WTC11 (cell line): ENCODE results near the gene TNKS2. TPM values are rescaled to one million over a fixed set of nuclear protein-coding genes. Genes with fewer than 3 reads are reported as not detected.

Source experiments
- ATAC-seq: fragments of 200-7000 bp; cut with Tn5 transposase; 2 replicates; pipeline ENCODE4 v1.10.0; 2021; ENCODE audit warnings: mild to moderate bottlenecking, moderate library complexity
- CTCF ChIA-PET: fragments of 300-600 bp; sonication (Branson Sonifier 250); formaldehyde crosslinking; loops from one replicate; lab custom pipeline; 2021; ENCODE audit warnings: antibody characterized with exemption; lab: Charles Lee
- POLR2A ChIA-PET: fragments of 350-600 bp; sonication (Branson Sonifier 250); formaldehyde crosslinking; loops from one replicate; lab custom pipeline; 2021; ENCODE audit warnings: antibody characterized with exemption; lab: Charles Lee
- DNase-seq: peaks from one replicate; pipeline ENCODE4 v3.0.0; 2021; ENCODE audit warnings: low spot score
- H3K27ac Mint-ChIP-seq: 2 replicates; pipeline ENCODE4 v1.8.0; 2021; ENCODE audit warnings: mixed read lengths
- H3K27me3 Mint-ChIP-seq: 2 replicates; pipeline ENCODE4 v1.8.0; 2021; ENCODE audit warnings: low read depth, mild to moderate bottlenecking, moderate library complexity, mixed read lengths
- H3K36me3 Mint-ChIP-seq: 2 replicates; pipeline ENCODE4 v1.8.0; 2021; ENCODE audit warnings: mixed read lengths
- H3K4me1 Mint-ChIP-seq: 2 replicates; pipeline ENCODE4 v1.8.0; 2022; ENCODE audit warnings: mixed read lengths
- H3K4me3 Mint-ChIP-seq: 2 replicates; pipeline ENCODE4 v1.8.0; 2021; ENCODE audit warnings: mild to moderate bottlenecking, moderate library complexity, mixed read lengths
- H3K9me3 Mint-ChIP-seq: 2 replicates; pipeline ENCODE4 v1.8.0; 2021; ENCODE audit warnings: mixed read lengths
- ATF2 ChIP-seq: sonication (generic); formaldehyde crosslinking; IDR thresholded peaks from 2 replicates; pipeline ENCODE4 v1.8.1; 2022; ENCODE audit warnings: low read depth, missing genetic modification reagents, borderline replicate concordance
- CDX4 ChIP-seq: fragments of 250-450 bp; sonication (Bioruptor Pico); IDR thresholded peaks from 2 replicates; pipeline ENCODE4 v1.9.0; 2021; ENCODE audit warnings: moderate library complexity, mild to moderate bottlenecking, inconsistent platforms, borderline replicate concordance
- CREM ChIP-seq: sonication (generic); formaldehyde crosslinking; IDR thresholded peaks from 2 replicates; pipeline ENCODE4 v1.8.1; 2022; ENCODE audit warnings: mild to moderate bottlenecking, missing genetic modification reagents, moderate library complexity
- EMX1 ChIP-seq: fragments of 250-450 bp; sonication (Bioruptor Pico); IDR thresholded peaks from 2 replicates; pipeline ENCODE4 v1.8.0; 2021; ENCODE audit warnings: mild to moderate bottlenecking
- ERG ChIP-seq: fragments of 250-450 bp; sonication (Bioruptor Pico); IDR thresholded peaks from 2 replicates; pipeline ENCODE4 v1.8.0; 2021; ENCODE audit warnings: mild to moderate bottlenecking
- FOXK1 ChIP-seq: sonication (generic); formaldehyde crosslinking; IDR thresholded peaks from 2 replicates; pipeline ENCODE4 v1.8.0; 2022; ENCODE audit warnings: mild to moderate bottlenecking, moderate library complexity, missing genetic modification reagents
- GTF2I ChIP-seq: fragments of 250-450 bp; sonication (Bioruptor Pico); conservative IDR thresholded peaks from 2 replicates; pipeline ENCODE4 v1.4.0; 2021; ENCODE audit warnings: mild to moderate bottlenecking
- HMGA2 ChIP-seq: fragments of 250-450 bp; sonication (Bioruptor Pico); IDR thresholded peaks from 2 replicates; pipeline ENCODE4 v1.4.0; 2021; ENCODE audit warnings: mild to moderate bottlenecking, moderate library complexity
- MAX ChIP-seq: sonication (generic); formaldehyde crosslinking; IDR thresholded peaks from 2 replicates; pipeline ENCODE4 v1.8.0; 2022; ENCODE audit warnings: mild to moderate bottlenecking, missing genetic modification reagents
- MLX ChIP-seq: sonication (generic); formaldehyde crosslinking; IDR thresholded peaks from 2 replicates; pipeline ENCODE4 v1.8.1; 2023; ENCODE audit warnings: mild to moderate bottlenecking, missing genetic modification reagents, moderate library complexity
- NFE2L1 ChIP-seq: sonication (generic); formaldehyde crosslinking; IDR thresholded peaks from 2 replicates; pipeline ENCODE4 v1.8.1; 2023; ENCODE audit warnings: missing genetic modification reagents
- RORB ChIP-seq: fragments of 250-450 bp; sonication (Bioruptor Pico); IDR thresholded peaks from 2 replicates; pipeline ENCODE4 v1.9.0; 2021; ENCODE audit warnings: mild to moderate bottlenecking
- SMAD3 ChIP-seq: sonication (generic); formaldehyde crosslinking; IDR thresholded peaks from 2 replicates; pipeline ENCODE4 v1.8.0; 2022; ENCODE audit warnings: missing genetic modification reagents, mild to moderate bottlenecking, borderline replicate concordance
- SOX15 ChIP-seq: fragments of 250-450 bp; sonication (Bioruptor Pico); IDR thresholded peaks from 2 replicates; pipeline ENCODE4 v1.9.0; 2021; ENCODE audit warnings: mild to moderate bottlenecking
- SP1 ChIP-seq: sonication (generic); formaldehyde crosslinking; conservative IDR thresholded peaks from 2 replicates; pipeline ENCODE4 v1.8.1; 2022; ENCODE audit warnings: missing genetic modification reagents
- STAT6 ChIP-seq: sonication (generic); formaldehyde crosslinking; conservative IDR thresholded peaks from 2 replicates; pipeline ENCODE4 v1.8.1; 2023; ENCODE audit warnings: mild to moderate bottlenecking, low read depth, missing genetic modification reagents, moderate library complexity
- USF1 ChIP-seq: sonication (generic); formaldehyde crosslinking; IDR thresholded peaks from 2 replicates; pipeline ENCODE4 v1.8.0; 2022; ENCODE audit warnings: mild to moderate bottlenecking, missing genetic modification reagents
- ZBTB21 ChIP-seq: sonication (generic); formaldehyde crosslinking; IDR thresholded peaks from 2 replicates; pipeline ENCODE4 v1.8.1; 2023; ENCODE audit warnings: mild to moderate bottlenecking, missing genetic modification reagents, borderline replicate concordance
- ZNF138 ChIP-seq: sonication (generic); formaldehyde crosslinking; conservative IDR thresholded peaks from 2 replicates; pipeline ENCODE4 v1.8.1; 2022; ENCODE audit warnings: mild to moderate bottlenecking, moderate library complexity, missing genetic modification reagents
- ZNF423 ChIP-seq: fragments of 250-450 bp; sonication (Bioruptor Pico); IDR thresholded peaks from 2 replicates; pipeline ENCODE4 v2.1.2; 2022; ENCODE audit warnings: mild to moderate bottlenecking, moderate library complexity
- ZNF671 ChIP-seq: fragments of 250-450 bp; sonication (Bioruptor Pico); IDR thresholded peaks from 2 replicates; pipeline ENCODE4 v1.8.0; 2021; ENCODE audit warnings: mild to moderate bottlenecking
- total RNA-seq: library from RNA; stranded (reverse); gene quantifications from 3 replicates; pipeline ENCODE4 v1.2.3, GENCODE V29; 2021

The TNKS2 gene
- total RNA-seq, 1 experiment from 2014 or later: 53.5 TPM

- Mint-ChIP-seq H3K36me3 (no peaks in the 10 kb centered on the region), H3K27ac (no peak overlapping the region), H3K9me3 (peaks cover 19% of the 10 kb centered on the region), H3K4me3 (no peak overlapping the region), H3K4me1 (peaks cover 6% of the 10 kb centered on the region), H3K27me3 (no peaks in the 10 kb centered on the region)
- ChIA-PET CTCF (no interaction called here), POLR2A (no interaction called here)
- no peak for ATAC-seq
- TF ChIP-seq ERG: no peak
- TF ChIP-seq SOX15 (CRISPR knock-in tag): no peak
- no peak for DNase-seq
Observed at GRCh38 chr10:91762878-91763277, 35.3 kb upstream of the TNKS2 start.

GRCh38 chr10:91766676-91767075 is 31.6 kb upstream of the TNKS2 start:
- ATAC-seq (no peak), DNase-seq (no peak)
- CTCF ChIA-PET: no interaction called here
- TF ChIP-seq EMX1 (CRISPR knock-in tag) (no peak), SMAD3 (CRISPR knock-in tag) (no peak), STAT6 (no peak), ZNF671 (CRISPR knock-in tag) (no peak), USF1 (CRISPR knock-in tag) (no peak), SP1 (no peak), GTF2I (CRISPR knock-in tag) (no peak), CREM (CRISPR knock-in tag) (no peak), MLX (CRISPR knock-in tag) (no peak), ZBTB21 (CRISPR knock-in tag) (no peak), HMGA2 (CRISPR knock-in tag) (no peak), MAX (CRISPR knock-in tag) (no peak), ATF2 (CRISPR knock-in tag) (no peak), ZNF138 (no peak), ZNF423 (CRISPR knock-in tag) (no peak), CDX4 (CRISPR knock-in tag) (no peak), NFE2L1 (CRISPR knock-in tag) (no peak), RORB (no peak), FOXK1 (CRISPR knock-in tag) (no peak)
- Mint-ChIP-seq H3K36me3 (no peaks in the 10 kb centered on the region), H3K4me3 (no peak overlapping the region), H3K27ac (no peak overlapping the region), H3K9me3 (peaks cover 8% of the 10 kb centered on the region), H3K27me3 (no peaks in the 10 kb centered on the region), H3K4me1 (peaks cover 2% of the 10 kb centered on the region)
- POLR2A ChIA-PET: no interaction called here
